ENCODE results near the gene NUP160. TPM values are rescaled to one million over a fixed set of nuclear protein-coding genes. Genes with fewer than 3 reads are reported as not detected.

The NUP160 gene, protein sequence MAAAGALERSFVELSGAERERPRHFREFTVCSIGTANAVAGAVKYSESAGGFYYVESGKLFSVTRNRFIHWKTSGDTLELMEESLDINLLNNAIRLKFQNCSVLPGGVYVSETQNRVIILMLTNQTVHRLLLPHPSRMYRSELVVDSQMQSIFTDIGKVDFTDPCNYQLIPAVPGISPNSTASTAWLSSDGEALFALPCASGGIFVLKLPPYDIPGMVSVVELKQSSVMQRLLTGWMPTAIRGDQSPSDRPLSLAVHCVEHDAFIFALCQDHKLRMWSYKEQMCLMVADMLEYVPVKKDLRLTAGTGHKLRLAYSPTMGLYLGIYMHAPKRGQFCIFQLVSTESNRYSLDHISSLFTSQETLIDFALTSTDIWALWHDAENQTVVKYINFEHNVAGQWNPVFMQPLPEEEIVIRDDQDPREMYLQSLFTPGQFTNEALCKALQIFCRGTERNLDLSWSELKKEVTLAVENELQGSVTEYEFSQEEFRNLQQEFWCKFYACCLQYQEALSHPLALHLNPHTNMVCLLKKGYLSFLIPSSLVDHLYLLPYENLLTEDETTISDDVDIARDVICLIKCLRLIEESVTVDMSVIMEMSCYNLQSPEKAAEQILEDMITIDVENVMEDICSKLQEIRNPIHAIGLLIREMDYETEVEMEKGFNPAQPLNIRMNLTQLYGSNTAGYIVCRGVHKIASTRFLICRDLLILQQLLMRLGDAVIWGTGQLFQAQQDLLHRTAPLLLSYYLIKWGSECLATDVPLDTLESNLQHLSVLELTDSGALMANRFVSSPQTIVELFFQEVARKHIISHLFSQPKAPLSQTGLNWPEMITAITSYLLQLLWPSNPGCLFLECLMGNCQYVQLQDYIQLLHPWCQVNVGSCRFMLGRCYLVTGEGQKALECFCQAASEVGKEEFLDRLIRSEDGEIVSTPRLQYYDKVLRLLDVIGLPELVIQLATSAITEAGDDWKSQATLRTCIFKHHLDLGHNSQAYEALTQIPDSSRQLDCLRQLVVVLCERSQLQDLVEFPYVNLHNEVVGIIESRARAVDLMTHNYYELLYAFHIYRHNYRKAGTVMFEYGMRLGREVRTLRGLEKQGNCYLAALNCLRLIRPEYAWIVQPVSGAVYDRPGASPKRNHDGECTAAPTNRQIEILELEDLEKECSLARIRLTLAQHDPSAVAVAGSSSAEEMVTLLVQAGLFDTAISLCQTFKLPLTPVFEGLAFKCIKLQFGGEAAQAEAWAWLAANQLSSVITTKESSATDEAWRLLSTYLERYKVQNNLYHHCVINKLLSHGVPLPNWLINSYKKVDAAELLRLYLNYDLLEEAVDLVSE (N-terminal part only)
- total RNA-seq: 23.9 and 31.0 TPM in 2 replicates

DNA sequence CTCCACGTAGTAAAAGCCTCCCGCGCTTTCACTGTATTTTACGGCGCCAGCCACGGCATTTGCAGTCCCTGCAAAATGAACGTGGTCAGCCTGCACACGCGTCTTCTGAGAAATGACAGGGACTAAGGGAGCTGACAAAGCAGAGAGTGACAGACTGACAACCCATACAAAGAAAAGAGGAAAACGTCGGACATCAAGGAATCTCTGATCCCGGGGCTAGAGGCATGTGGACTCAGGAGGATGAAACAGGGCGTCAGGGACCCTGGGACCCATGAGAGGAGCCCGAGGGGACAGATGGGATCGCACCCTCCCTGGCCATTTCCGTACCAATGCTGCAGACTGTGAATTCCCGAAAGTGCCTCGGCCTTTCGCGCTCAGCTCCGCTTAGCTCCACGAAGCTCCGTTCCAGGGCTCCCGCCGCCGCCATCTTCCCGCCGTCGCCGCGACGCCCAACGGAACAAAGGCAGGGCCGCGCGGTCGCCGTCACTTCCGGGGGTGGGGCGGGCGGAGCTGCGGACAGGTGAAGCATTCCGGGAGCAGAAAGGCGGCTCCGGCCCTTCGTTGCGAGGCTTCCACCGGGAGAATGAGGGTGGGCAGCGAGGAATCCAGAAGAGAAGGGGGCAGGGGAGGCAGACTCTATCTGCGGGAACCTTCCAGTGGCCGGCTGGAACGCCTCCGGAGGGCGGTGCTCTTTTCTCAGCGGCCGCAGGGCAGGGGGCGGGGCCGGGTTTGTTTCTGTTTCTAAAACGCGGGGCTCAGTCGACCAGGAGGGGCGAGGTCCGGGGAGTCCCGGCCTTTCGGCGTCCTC, at the start of gene NUP160:
Gene NUP160 (minus strand): TSS at position 459 of the 808 bp plus-strand sequence. CDS start 32 bp downstream, at position 427.

Other genes with a start within 250 kb of the NUP160 start
- gene MTCH2, start 205.8 kb downstream of the NUP160 start, total RNA-seq: 79.4 and 81.2 TPM in 2 replicates
- 1.2 and 1.6 TPM in 2 replicates for gene AGBL2, start 133.0 kb downstream of the NUP160 start, total RNA-seq
- gene FNBP4, start 81.0 kb downstream of the NUP160 start, total RNA-seq: 61.8 and 62.7 TPM in 2 replicates
- 6.9 and 9.8 TPM in 2 replicates for gene PTPRJ, start 132.2 kb upstream of the NUP160 start, total RNA-seq